GM12873 (cell line): ENCODE data around the gene TRERF1.

Experiments used
- TF ChIP-seq, protein P1 (sequence below): IDR thresholded peaks from 2 replicates; pipeline ENCODE4 v1.5.1; 2012; ENCODE audit warnings: low read depth, mild to moderate bottlenecking, moderate library complexity, low read length, control low read depth; ENCODE audit not compliant: insufficient read depth; ENCODE audit errors: missing control alignments

TRERF1 gene

DNA sequence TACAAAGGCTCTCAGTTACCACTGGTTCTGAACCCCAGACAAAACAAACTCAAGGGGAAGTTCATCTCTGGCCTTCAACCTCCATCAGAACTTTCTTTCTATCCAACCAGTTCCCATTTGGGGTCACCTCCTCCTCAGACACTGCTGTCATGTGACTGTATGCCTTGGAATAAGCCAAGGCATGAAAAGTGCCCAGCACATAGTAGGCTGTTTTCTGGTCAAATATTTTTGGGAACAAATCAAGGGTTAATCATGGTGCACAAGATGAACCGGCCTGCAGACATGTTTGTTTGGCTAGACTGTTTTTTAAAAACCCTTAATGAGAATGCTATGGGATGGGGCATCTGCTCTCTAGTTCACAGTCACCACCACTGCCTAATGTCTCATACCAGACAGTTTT, 185.2 kb downstream of the TRERF1 start:
- TF ChIP-seq, protein P1, sequence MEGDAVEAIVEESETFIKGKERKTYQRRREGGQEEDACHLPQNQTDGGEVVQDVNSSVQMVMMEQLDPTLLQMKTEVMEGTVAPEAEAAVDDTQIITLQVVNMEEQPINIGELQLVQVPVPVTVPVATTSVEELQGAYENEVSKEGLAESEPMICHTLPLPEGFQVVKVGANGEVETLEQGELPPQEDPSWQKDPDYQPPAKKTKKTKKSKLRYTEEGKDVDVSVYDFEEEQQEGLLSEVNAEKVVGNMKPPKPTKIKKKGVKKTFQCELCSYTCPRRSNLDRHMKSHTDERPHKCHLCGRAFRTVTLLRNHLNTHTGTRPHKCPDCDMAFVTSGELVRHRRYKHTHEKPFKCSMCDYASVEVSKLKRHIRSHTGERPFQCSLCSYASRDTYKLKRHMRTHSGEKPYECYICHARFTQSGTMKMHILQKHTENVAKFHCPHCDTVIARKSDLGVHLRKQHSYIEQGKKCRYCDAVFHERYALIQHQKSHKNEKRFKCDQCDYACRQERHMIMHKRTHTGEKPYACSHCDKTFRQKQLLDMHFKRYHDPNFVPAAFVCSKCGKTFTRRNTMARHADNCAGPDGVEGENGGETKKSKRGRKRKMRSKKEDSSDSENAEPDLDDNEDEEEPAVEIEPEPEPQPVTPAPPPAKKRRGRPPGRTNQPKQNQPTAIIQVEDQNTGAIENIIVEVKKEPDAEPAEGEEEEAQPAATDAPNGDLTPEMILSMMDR = no peak

DNA sequence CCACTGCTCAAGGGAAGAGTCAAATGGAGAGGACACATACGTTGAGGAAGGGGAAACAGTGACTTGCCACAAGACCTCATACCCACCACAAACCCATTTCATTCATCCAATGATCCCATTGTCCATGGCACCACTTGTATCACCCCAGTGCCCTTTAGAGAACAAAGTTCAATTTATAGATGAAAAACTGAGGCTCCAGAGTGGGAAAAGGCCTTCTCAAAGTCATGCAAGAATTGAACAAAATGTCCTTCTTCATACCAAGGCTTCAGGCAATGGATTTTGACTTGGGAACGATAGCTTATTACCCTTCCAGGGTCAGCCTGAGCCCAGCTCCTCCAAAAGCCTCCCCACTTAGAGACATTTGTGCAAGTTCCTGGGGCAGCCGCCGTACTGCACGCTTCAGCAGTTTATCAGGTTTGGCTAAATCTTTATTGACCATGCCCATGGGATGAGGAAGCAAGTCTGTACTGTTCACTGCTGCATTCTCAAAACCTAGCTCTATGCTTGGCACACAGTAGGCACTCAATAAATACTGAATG, 186.8 kb downstream of the TRERF1 start:
- TF ChIP-seq, protein P1 = no peak

DNA sequence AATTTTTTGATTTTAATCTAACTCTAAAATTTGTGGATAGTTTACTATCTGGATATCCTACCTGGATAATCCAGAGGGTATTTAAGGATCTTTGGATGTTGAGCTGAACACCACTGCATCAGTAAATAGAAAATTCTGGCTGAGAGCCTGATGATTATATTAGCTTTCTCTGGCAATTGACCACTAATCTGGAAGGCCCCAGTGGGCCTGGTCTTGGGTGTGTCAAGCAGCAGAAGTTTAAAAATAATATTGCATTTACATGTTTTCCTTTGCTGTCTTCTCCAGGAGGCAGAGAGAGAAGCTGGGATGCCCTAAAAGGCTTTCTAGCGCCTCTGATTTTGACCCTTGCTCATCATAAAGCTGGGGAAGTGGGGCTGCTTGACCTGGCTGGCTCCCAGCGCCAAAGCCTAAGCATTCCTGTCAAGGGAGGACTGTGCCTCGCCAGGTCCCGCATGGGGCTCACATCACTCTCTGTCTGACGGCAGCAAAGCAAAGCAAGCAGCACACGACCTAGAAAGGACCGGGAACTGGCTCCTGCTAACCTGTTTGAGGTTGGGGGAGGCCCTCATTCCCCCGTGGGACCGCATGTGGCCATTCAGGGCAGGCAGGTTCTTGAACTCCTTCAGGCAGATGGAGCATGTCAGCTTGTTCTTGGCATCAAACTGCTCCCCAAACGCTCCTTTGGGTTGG, 187.4 kb downstream of the TRERF1 start:
- TF ChIP-seq, protein P1 = no peak

DNA sequence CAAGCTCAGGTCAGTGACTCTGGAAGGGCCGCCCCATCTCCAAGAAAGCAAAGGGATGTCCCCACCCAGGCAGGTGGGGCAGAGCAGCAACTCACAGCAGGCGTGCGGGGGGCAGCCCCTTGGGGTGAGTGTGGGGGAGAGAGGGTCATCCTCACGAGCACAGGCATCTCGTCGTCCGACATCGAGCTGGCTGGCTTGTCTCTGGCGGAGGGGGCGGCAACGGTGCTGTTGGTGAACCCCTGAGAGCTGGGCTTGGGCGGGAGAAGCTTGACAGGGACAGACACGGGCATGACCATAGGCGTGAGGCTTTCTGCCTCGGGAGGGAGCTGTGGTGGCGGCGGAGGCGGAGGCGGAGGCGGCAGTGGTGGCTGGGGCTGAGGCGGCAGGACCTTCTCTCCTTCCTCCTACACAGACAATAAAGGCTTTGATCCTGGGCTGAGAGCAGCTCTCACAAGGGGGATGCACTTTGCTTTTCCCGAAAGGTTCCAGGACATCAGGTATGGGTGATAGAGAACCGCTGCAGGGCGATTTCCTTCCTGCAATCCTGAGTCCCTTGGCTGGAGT, 188.5 kb downstream of the TRERF1 start:
- TF ChIP-seq, protein P1 = no peak

DNA sequence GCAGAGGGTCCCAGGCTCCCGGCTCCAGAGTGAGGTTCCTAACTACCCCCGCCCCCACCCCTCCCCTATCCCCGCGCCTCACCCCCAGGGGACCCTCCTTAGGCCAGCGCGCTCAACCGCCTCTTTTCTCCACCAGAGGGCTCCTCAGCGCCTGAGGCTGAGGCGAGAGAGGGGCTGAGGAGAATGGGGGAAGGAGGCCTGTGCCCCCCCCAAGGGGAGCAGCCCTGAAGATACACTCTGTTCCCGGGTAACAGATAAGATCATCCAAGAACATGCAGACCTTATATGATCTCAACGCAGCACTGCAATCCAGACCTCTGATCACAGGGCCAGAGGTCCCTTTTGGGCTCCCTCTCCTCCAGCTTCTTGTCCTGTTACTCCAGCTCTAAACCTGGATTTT, 190.8 kb downstream of the TRERF1 start:
- TF ChIP-seq, protein P1 = peak; percentile 54

DNA sequence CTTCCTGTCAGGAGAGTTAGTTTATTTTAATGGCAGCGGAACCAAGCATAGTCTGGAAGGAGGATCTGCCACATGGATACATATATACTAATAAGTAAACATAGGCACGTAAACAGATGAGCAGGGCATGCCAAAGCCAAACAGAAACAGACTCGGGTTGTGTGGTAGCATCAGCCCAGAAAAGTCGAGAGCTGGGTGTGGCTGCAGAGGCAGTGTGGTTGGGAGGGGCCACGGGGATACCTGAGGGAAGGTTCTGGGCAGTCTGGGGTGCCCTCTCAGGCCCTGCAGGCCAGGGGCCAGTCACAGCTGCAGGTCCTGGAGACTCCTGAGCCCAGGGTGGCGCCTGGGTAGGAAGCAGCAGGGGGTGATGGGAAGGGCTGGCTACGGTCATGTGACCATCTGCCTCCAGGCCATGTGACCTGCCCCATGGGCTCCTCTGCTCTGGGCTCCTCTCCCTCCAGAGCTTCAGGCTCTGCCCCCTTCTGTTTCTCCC, 191.3 kb downstream of the TRERF1 start:
- TF ChIP-seq, protein P1 = no peak

DNA sequence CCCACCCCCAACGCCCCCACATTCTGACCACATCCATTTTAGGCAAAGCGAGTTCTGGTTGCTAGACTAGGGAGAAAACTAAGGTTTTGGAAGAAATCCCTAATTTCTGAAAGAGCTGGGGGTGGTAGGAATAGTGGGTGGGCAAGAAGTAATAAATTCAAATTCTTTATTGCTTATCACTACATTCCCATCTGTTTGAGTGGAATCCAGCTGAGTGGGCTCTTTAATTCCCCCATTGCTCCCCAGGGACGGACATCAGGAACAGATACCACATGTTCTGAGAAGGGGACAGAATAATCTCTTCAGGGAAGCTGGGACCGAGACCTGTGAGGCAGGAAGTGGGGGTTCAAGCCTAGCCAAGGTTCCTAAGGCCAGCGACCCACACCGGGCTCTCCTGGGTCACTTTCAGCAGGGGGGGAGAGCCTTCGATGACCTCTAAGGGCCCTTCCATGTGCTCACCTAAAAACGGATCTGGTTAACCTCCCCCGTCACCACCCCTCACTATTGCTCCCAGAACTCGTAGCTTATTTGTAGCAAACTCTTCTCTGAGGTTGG, 191.8 kb downstream of the TRERF1 start:
- TF ChIP-seq, protein P1 = no peak
